H9 (cell line): ENCODE data around the gene MEX3C. TPM values are rescaled to one million over a fixed set of nuclear protein-coding genes. Genes with fewer than 3 reads are reported as not detected.

Experiments
- DNase-seq: peaks from one replicate; pipeline ENCODE4 v3.0.0-alpha.2; 2017
- H2AFZ ChIP-seq: one replicate; pipeline ENCODE4 v1.6.1; 2013; ENCODE audit warnings: mild to moderate bottlenecking, low read length, control low read depth, moderate library complexity
- H2AK5ac ChIP-seq: 2 replicates; pipeline ENCODE4 v1.6.1; 2013; ENCODE audit warnings: low read length, control low read depth, mixed read lengths; ENCODE audit not compliant: insufficient read length
- H2BK120ac ChIP-seq: one replicate; pipeline ENCODE4 v1.6.1; 2013; ENCODE audit warnings: low read depth, mild to moderate bottlenecking, low read length, control low read depth, inconsistent platforms; ENCODE audit not compliant: poor library complexity, severe bottlenecking
- H2BK12ac ChIP-seq: 2 replicates; pipeline ENCODE4 v1.6.1; 2013; ENCODE audit warnings: low read length, control low read depth, mixed read lengths, low read depth; ENCODE audit not compliant: insufficient read length
- H2BK15ac ChIP-seq: 2 replicates; pipeline ENCODE4 v1.6.1; 2013; ENCODE audit warnings: low read depth, low read length, control low read depth
- H2BK20ac ChIP-seq: one replicate; pipeline ENCODE4 v1.6.1; 2013; ENCODE audit warnings: low read depth, mild to moderate bottlenecking, low read length, control low read depth, inconsistent platforms; ENCODE audit not compliant: poor library complexity, severe bottlenecking
- H2BK5ac ChIP-seq: 2 replicates; pipeline ENCODE4 v1.6.1; 2013; ENCODE audit warnings: low read length, control low read depth, mixed read lengths; ENCODE audit not compliant: insufficient read length
- H3K14ac ChIP-seq: 2 replicates; pipeline ENCODE4 v1.6.1; 2013; ENCODE audit warnings: low read length, control low read depth; ENCODE audit not compliant: insufficient read depth
- H3K18ac ChIP-seq: 2 replicates; pipeline ENCODE4 v1.6.1; 2013; ENCODE audit warnings: low read depth, mild to moderate bottlenecking, mixed read lengths, low read length, control low read depth; ENCODE audit not compliant: insufficient read length
- H3K23ac ChIP-seq: 2 replicates; pipeline ENCODE4 v1.6.1; 2013; ENCODE audit warnings: low read length, control low read depth, mixed read lengths, low read depth; ENCODE audit not compliant: insufficient read length
- H3K23me2 ChIP-seq: 2 replicates; pipeline ENCODE4 v1.6.1; 2013; ENCODE audit warnings: low read depth, mild to moderate bottlenecking, mixed read lengths, low read length, control low read depth; ENCODE audit not compliant: insufficient read length, poor library complexity, severe bottlenecking
- H3K27ac ChIP-seq: 2 replicates; pipeline ENCODE4 v1.5.1; 2013; ENCODE audit warnings: low read length, control low read depth, mixed read lengths, low read depth; ENCODE audit not compliant: insufficient read length
- H3K27me3 ChIP-seq: 2 replicates; pipeline ENCODE4 v1.6.1; 2013; ENCODE audit warnings: low read length, control low read depth, inconsistent platforms; ENCODE audit not compliant: insufficient read depth
- H3K4ac ChIP-seq: 2 replicates; pipeline ENCODE4 v1.6.1; 2013; ENCODE audit warnings: low read depth, mild to moderate bottlenecking, control low read depth, inconsistent platforms, low read length, moderate library complexity
- H3K4me1 ChIP-seq: 2 replicates; pipeline ENCODE4 v1.6.1; 2013; ENCODE audit warnings: low read length, control low read depth, inconsistent platforms; ENCODE audit not compliant: insufficient read depth
- H3K4me2 ChIP-seq: 2 replicates; pipeline ENCODE4 v1.6.1; 2013; ENCODE audit warnings: low read length, control low read depth, mixed read lengths; ENCODE audit not compliant: insufficient read length, insufficient read depth
- H3K56ac ChIP-seq: 2 replicates; pipeline ENCODE4 v1.6.1; 2013; ENCODE audit warnings: low read depth, mild to moderate bottlenecking, mixed read lengths, low read length, control low read depth; ENCODE audit not compliant: insufficient read length
- H3K79me1 ChIP-seq: 2 replicates; pipeline ENCODE4 v1.6.1; 2013; ENCODE audit warnings: low read depth, mild to moderate bottlenecking, moderate library complexity, low read length, control low read depth, inconsistent platforms; ENCODE audit not compliant: insufficient read depth, poor library complexity, severe bottlenecking
- H3K79me2 ChIP-seq: 2 replicates; pipeline ENCODE4 v1.6.1; 2013; ENCODE audit warnings: low read length, control low read depth, inconsistent platforms; ENCODE audit not compliant: insufficient read depth
- H3K9ac ChIP-seq: 2 replicates; pipeline ENCODE4 v1.6.1; 2013; ENCODE audit warnings: low read length, control low read depth, mixed read lengths; ENCODE audit not compliant: insufficient read length; ENCODE audit errors: extremely low read depth
- H3K9me3 ChIP-seq: one replicate; pipeline ENCODE4 v1.6.1; 2013; ENCODE audit warnings: low read depth, low read length, inconsistent platforms; ENCODE audit not compliant: control insufficient read depth
- H3T11ph ChIP-seq: one replicate; pipeline ENCODE4 v1.6.1; 2013; ENCODE audit warnings: mild to moderate bottlenecking, low read length, control low read depth, inconsistent platforms
- H4K20me1 ChIP-seq: one replicate; pipeline ENCODE4 v1.6.1; 2013; ENCODE audit not compliant: control insufficient read depth, insufficient read length, insufficient read depth
- H4K5ac ChIP-seq: 2 replicates; pipeline ENCODE4 v1.6.1; 2013; ENCODE audit warnings: low read depth, mild to moderate bottlenecking, mixed read lengths, low read length, control low read depth; ENCODE audit not compliant: insufficient read length
- H4K8ac ChIP-seq: replicated peaks from 2 replicates; pipeline ENCODE4 v1.6.1; 2013; ENCODE audit warnings: low read length, control low read depth, mixed read lengths, low read depth; ENCODE audit not compliant: insufficient read length
- H4K91ac ChIP-seq: 2 replicates; pipeline ENCODE4 v1.6.1; 2013; ENCODE audit warnings: low read depth, mild to moderate bottlenecking, moderate library complexity, mixed read lengths, low read length, control low read depth; ENCODE audit not compliant: insufficient read length
- H3K27ac Mint-ChIP-seq, 3 experiments: 2 replicates in 2 of 3; 3 replicates in 1 of 3; pipeline ENCODE4 v1.8.0; 2020 to 2021; ENCODE audit warnings: mixed read lengths in 3 of 3, mild to moderate bottlenecking in 1 of 3, moderate library complexity in 1 of 3
- H3K27me3 Mint-ChIP-seq: 2 replicates; pipeline ENCODE4 v1.8.0; 2021; ENCODE audit warnings: low read depth, mild to moderate bottlenecking, moderate library complexity, mixed read lengths
- H3K36me3 Mint-ChIP-seq, 3 experiments: 2 replicates in 2 of 3; 3 replicates in 1 of 3; pipeline ENCODE4 v1.8.0; 2020 to 2021; ENCODE audit warnings: low read depth in 3 of 3, mixed read lengths in 3 of 3; ENCODE audit not compliant: insufficient read depth in 1 of 3
- H3K4me1 Mint-ChIP-seq, 2 experiments: 2 replicates each; pipeline ENCODE4 v1.8.0; 2020; ENCODE audit warnings: mixed read lengths in 2 of 2
- H3K4me3 Mint-ChIP-seq, 2 experiments: 2 replicates in 1 of 2; 3 replicates in 1 of 2; pipeline ENCODE4 v1.8.0; 2020 to 2021; ENCODE audit warnings: mild to moderate bottlenecking in 2 of 2, mixed read lengths in 2 of 2, moderate library complexity in 1 of 2
- H3K9me3 Mint-ChIP-seq, 2 experiments: 2 replicates in 1 of 2; 3 replicates in 1 of 2; pipeline ENCODE4 v1.8.0; 2020; ENCODE audit warnings: mild to moderate bottlenecking in 2 of 2, mixed read lengths in 2 of 2, moderate library complexity in 1 of 2
- CTCF ChIP-seq: fragments of 200-600 bp; sonication (generic); conservative IDR thresholded peaks from 3 replicates; pipeline ENCODE4 v1.8.0; 2021; ENCODE audit warnings: antibody characterized with exemption, mild to moderate bottlenecking
- WGBS: extraction: QIAGEN DNeasy Blood & Tissue Kit; methylation state at CpG from one replicate; pipeline ENCODE4 v1.1.7; 2013; ENCODE audit warnings: missing lambda C conversion rate, low lambda C conversion rate, mixed read lengths; ENCODE audit not compliant: insufficient read length; ENCODE audit errors: extremely low coverage; 5-methylcytosine and 5-hydroxymethylcytosine counted together
- total RNA-seq: library from RNA; stranded (reverse); gene quantifications from 2 replicates; pipeline ENCODE4 v1.2.1, GENCODE V29; 2021

MEX3C gene
- total RNA-seq, 1 experiment from 2014 or later: 98.1 TPM

DNA sequence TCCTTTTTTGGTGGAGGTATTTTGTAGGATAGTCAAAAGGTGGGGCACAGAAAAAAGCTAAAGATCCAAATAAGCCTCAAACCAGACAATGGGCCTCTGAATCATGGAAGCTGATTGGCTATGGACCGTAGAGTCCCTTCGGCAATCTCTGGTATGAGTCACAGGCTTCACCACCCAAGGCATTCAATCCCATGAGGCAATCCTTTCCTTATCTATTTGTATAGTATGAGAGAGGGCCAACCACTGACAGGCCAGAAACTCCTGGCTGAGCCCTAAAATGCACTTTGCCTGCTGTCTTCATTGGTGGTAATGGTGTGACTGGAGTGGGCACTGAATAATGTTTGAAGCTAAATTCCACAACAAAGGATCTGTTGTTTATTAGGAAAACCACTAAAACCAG lies 38.7 kb upstream of the MEX3C start:
- Mint-ChIP-seq H3K9me3 (no peaks in the 10 kb centered on the region), H3K36me3 (no peaks in the 10 kb centered on the region), H3K4me1 (peaks cover 17 to 23% of the 10 kb centered on the region in 2 experiments), H3K27me3 (no peaks in the 10 kb centered on the region; the same call in 1 of the 2 replicates), H3K27ac (no peak overlapping the region; a peak in 1 of 7 replicates), H3K4me3 (no peak overlapping the region)
- peak overlapping the region; percentile 71; the same call in 1 of the 2 replicates for H3K14ac ChIP-seq
- H3K4me1 ChIP-seq: no peaks in the 10 kb centered on the region; the same call in 1 of the 2 replicates
- H3K23ac ChIP-seq: no peak overlapping the region
- no peaks in the 10 kb centered on the region for H3K79me2 ChIP-seq
- H3K18ac ChIP-seq: no peak overlapping the region
- H3K23me2 ChIP-seq: no peaks in the 10 kb centered on the region
- H4K8ac ChIP-seq: no peak overlapping the region
- no CpG with 5 or more reads among the region's 2 CpGs for WGBS
- no peak overlapping the region for H2BK12ac ChIP-seq
- no peaks in the 10 kb centered on the region for H3K79me1 ChIP-seq
- no peaks in the 10 kb centered on the region for H4K20me1 ChIP-seq
- no peak overlapping the region for H3T11ph ChIP-seq
- no peaks in the 10 kb centered on the region for H3K9me3 ChIP-seq
- H4K91ac ChIP-seq: no peak overlapping the region
- H2BK20ac ChIP-seq: no peak overlapping the region
- no peak for TF ChIP-seq CTCF
- H3K56ac ChIP-seq: no peak overlapping the region
- no peak overlapping the region for H2AFZ ChIP-seq
- H3K27ac ChIP-seq: no peak overlapping the region
- no peak for DNase-seq
- H3K4ac ChIP-seq: no peak overlapping the region
- H3K9ac ChIP-seq: no peak overlapping the region
- no peak overlapping the region for H2BK5ac ChIP-seq
- H2AK5ac ChIP-seq: no peak overlapping the region
- H3K4me2 ChIP-seq: no peak overlapping the region
- no peak overlapping the region for H2BK15ac ChIP-seq
- H2BK120ac ChIP-seq: no peak overlapping the region
- no peak overlapping the region for H4K5ac ChIP-seq
- H3K27me3 ChIP-seq: no peaks in the 10 kb centered on the region
